MM.1S (cell line): ENCODE results near the gene ACTR3C.
"Not testable (repeated sequence)": the region's sequence is repeated elsewhere in the genome, so short reads cannot be mapped to it uniquely, and the experiment has no call there.

Experiments used
- DNase-seq: peaks from one replicate; pipeline ENCODE4 v3.0.0-alpha.2; 2015
- H2AFZ ChIP-seq: fragments of 300-600 bp; sonication (generic); 2 replicates; pipeline ENCODE4 v1.6.0; 2016; ENCODE audit warnings: antibody characterized with exemption, low read length
- H3F3A ChIP-seq: fragments of 300-600 bp; sonication (generic); 2 replicates; pipeline ENCODE4 v1.6.1; 2016; ENCODE audit warnings: mild to moderate bottlenecking, antibody characterized with exemption, low read length, moderate library complexity, mixed read lengths; ENCODE audit not compliant: insufficient read depth
- H3K27ac ChIP-seq: fragments of 300-600 bp; sonication (generic); 2 replicates; pipeline ENCODE4 v1.5.1; 2016; ENCODE audit warnings: mild to moderate bottlenecking, low read length
- H3K27me3 ChIP-seq: fragments of 300-600 bp; sonication (generic); replicated peaks from 2 replicates; pipeline ENCODE4 v1.6.0; 2016; ENCODE audit warnings: low read length; ENCODE audit not compliant: insufficient read depth
- H3K36me3 ChIP-seq: fragments of 300-600 bp; sonication (generic); replicated peaks from 2 replicates; pipeline ENCODE4 v1.6.1; 2016; ENCODE audit warnings: mild to moderate bottlenecking, low read length, mixed read lengths; ENCODE audit not compliant: insufficient read depth
- H3K4me1 ChIP-seq: fragments of 300-600 bp; sonication (generic); 2 replicates; pipeline ENCODE4 v1.6.1; 2016; ENCODE audit warnings: low read length, mixed read lengths
- H3K4me2 ChIP-seq: fragments of 300-600 bp; sonication (generic); 2 replicates; pipeline ENCODE4 v1.6.0; 2016; ENCODE audit warnings: low read depth, low read length
- H3K4me3 ChIP-seq: fragments of 300-600 bp; sonication (generic); 2 replicates; pipeline ENCODE4 v1.5.1; 2016; ENCODE audit warnings: low read length, mixed read lengths
- H3K79me2 ChIP-seq: fragments of 300-600 bp; sonication (generic); 2 replicates; pipeline ENCODE4 v1.6.1; 2016; ENCODE audit warnings: mixed run types, low read length, mixed read lengths
- H3K9ac ChIP-seq: fragments of 300-600 bp; sonication (generic); 2 replicates; pipeline ENCODE4 v1.6.1; 2016; ENCODE audit warnings: low read length, mixed read lengths
- H3K9me2 ChIP-seq: fragments of 300-600 bp; sonication (generic); replicated peaks from 2 replicates; pipeline ENCODE4 v1.6.1; 2016; ENCODE audit warnings: mild to moderate bottlenecking, low read length, mixed read lengths; ENCODE audit not compliant: insufficient read depth
- H3K9me3 ChIP-seq: fragments of 300-600 bp; sonication (generic); replicated peaks from 2 replicates; pipeline ENCODE4 v1.6.1; 2016; ENCODE audit warnings: mild to moderate bottlenecking, low read length, mixed read lengths; ENCODE audit not compliant: insufficient read depth
- H4K20me1 ChIP-seq: fragments of 300-600 bp; sonication (generic); 2 replicates; pipeline ENCODE4 v1.6.1; 2016; ENCODE audit warnings: mild to moderate bottlenecking, low read length, moderate library complexity, mixed read lengths; ENCODE audit not compliant: insufficient read depth
- CTCF ChIP-seq: fragments of 300-600 bp; sonication (generic); IDR thresholded peaks from 2 replicates; pipeline ENCODE4 v1.5.1; 2016; ENCODE audit warnings: antibody characterized with exemption, low read length, mixed read lengths
- EZH2 ChIP-seq: fragments of 300-600 bp; sonication (generic); optimal IDR thresholded peaks from 2 replicates; pipeline ENCODE3; 2017; ENCODE audit warnings: low read depth, mild to moderate bottlenecking, antibody characterized with exemption, low read length, mixed read lengths
- EZH2phosphoT487 ChIP-seq: fragments of 300-600 bp; sonication (generic); IDR thresholded peaks from 2 replicates; pipeline ENCODE4 v1.6.1; 2018; ENCODE audit warnings: antibody characterized with exemption, low read length

The ACTR3C gene

GRCh38 chr7:150322114-150322832, 1.1 kb downstream of the ACTR3C start:
- peaks cover 14% of the 10 kb centered on the region for H3F3A ChIP-seq
- peak overlapping the region; percentile 57; the same call in 1 of the 2 replicates for H3K27ac ChIP-seq
- H3K27me3 ChIP-seq = no peaks in the 10 kb centered on the region
- no peaks in the 10 kb centered on the region for H4K20me1 ChIP-seq
- H3K9ac ChIP-seq = peak overlapping the region; percentile 88
- no peaks in the 10 kb centered on the region for H3K9me2 ChIP-seq
- no peak for TF ChIP-seq CTCF
- TF ChIP-seq EZH2 = no peak
- peaks cover 30% of the 10 kb centered on the region for H3K4me1 ChIP-seq
- H3K4me2 ChIP-seq = peak overlapping the region; percentile 80
- H3K36me3 ChIP-seq = no peaks in the 10 kb centered on the region
- peak; percentile 40 for DNase-seq
- peaks cover 43% of the 10 kb centered on the region for H3K79me2 ChIP-seq
- H3K4me3 ChIP-seq = peak overlapping the region; percentile 78
- H3K9me3 ChIP-seq = no peaks in the 10 kb centered on the region
- peak overlapping the region; percentile 64 for H2AFZ ChIP-seq

GRCh38 chr7:150321788-150322113, 1.6 kb downstream of the ACTR3C start:
- Histone ChIP-seq H3K27ac (peak overlapping the region; percentile 14; the same call in 1 of the 2 replicates), H3K4me1 (peaks cover 30% of the 10 kb centered on the region), H3K9me3 (no peaks in the 10 kb centered on the region), H3K27me3 (no peaks in the 10 kb centered on the region), H3K4me2 (peak overlapping the region; percentile 80), H3K79me2 (peaks cover 43% of the 10 kb centered on the region), H3K36me3 (no peaks in the 10 kb centered on the region), H3K4me3 (peak overlapping the region; percentile 78), H2AFZ (no peak overlapping the region), H3K9me2 (no peaks in the 10 kb centered on the region), H4K20me1 (no peaks in the 10 kb centered on the region), H3F3A (peaks cover 14% of the 10 kb centered on the region), H3K9ac (no peak overlapping the region)
- TF ChIP-seq CTCF (no peak), EZH2phosphoT487 (no peak), EZH2 (no peak)
- no peak for DNase-seq

- Histone ChIP-seq H3K9me3 (no peaks in the 10 kb centered on the region), H3K9ac (no peak overlapping the region), H3K27me3 (no peaks in the 10 kb centered on the region), H3F3A (peaks cover 14% of the 10 kb centered on the region), H3K4me3 (no peak overlapping the region), H3K79me2 (peaks cover 31% of the 10 kb centered on the region), H3K9me2 (no peaks in the 10 kb centered on the region), H3K4me1 (peaks cover 36% of the 10 kb centered on the region), H3K27ac (no peak overlapping the region), H3K4me2 (no peak overlapping the region), H4K20me1 (no peaks in the 10 kb centered on the region), H2AFZ (no peak overlapping the region), H3K36me3 (no peaks in the 10 kb centered on the region)
- DNase-seq = no peak
- TF ChIP-seq EZH2 = no peak
- TF ChIP-seq EZH2phosphoT487 = no peak
- no peak for TF ChIP-seq CTCF
Observed at GRCh38 chr7:150317748-150318444, 5.4 kb downstream of the ACTR3C start.

- H2AFZ ChIP-seq, H3K27me3 ChIP-seq, H3K36me3 ChIP-seq, DNase-seq, H4K20me1 ChIP-seq, H3K4me3 ChIP-seq, H3K9me2 ChIP-seq, H3K4me2 ChIP-seq, H3K9me3 ChIP-seq, H3K9ac ChIP-seq, H3K27ac ChIP-seq: not testable (repeated sequence)
- peaks cover 22% of the 10 kb centered on the region for H3K79me2 ChIP-seq
- H3K4me1 ChIP-seq = peaks cover 37% of the 10 kb centered on the region
- H3F3A ChIP-seq = peaks cover 13% of the 10 kb centered on the region
Observed at GRCh38 chr7:150316987-150317386, 6.4 kb downstream of the ACTR3C start.
